ENCODE data around the gene FLYWCH2.

- TF ChIP-seq CTCF (IDR thresholded peaks at IDR 0.05; ENCODE audit: insufficient read depth, low read length, poor library complexity, severe bottlenecking) (no peak), EZH2phosphoT487 (conservative IDR thresholded peaks at IDR 0.05; ENCODE audit: low read length) (no peak)
Observed at GRCh38 chr16:2856686-2857450, 26.1 kb upstream of the FLYWCH2 start.
